VCaP (cell line): ENCODE measurements around the gene CMC2.

Source experiments
- H3K27ac ChIP-seq: fragments of 450-650 bp; 2 replicates; pipeline ENCODE4 v1.5.1; 2017
- TF ChIP-seq, protein P1 (sequence below): fragments of 450-650 bp; conservative IDR thresholded peaks from 2 replicates; pipeline ENCODE4 v1.5.1; 2017; ENCODE audit warnings: mild to moderate bottlenecking, moderate library complexity

Gene CMC2

DNA sequence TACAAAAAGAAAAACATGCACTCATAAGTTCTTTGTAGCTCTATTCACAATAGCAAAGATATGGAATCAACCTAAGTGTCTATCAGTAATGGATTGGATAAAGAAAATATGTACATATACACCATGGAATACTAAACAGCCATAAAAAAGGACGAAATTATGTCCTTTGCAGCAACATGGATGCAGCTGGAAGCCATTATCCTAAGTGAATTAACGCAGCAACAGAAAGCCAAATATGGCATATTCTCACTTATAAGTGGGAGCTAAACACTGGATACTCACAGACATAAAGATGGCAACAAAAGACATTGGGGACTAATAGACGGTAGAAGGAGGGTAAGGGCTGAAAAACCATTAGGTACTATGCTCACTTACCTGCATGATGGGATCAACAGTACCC is 5.8 kb downstream of the CMC2 start:
- TF ChIP-seq, protein P1, sequence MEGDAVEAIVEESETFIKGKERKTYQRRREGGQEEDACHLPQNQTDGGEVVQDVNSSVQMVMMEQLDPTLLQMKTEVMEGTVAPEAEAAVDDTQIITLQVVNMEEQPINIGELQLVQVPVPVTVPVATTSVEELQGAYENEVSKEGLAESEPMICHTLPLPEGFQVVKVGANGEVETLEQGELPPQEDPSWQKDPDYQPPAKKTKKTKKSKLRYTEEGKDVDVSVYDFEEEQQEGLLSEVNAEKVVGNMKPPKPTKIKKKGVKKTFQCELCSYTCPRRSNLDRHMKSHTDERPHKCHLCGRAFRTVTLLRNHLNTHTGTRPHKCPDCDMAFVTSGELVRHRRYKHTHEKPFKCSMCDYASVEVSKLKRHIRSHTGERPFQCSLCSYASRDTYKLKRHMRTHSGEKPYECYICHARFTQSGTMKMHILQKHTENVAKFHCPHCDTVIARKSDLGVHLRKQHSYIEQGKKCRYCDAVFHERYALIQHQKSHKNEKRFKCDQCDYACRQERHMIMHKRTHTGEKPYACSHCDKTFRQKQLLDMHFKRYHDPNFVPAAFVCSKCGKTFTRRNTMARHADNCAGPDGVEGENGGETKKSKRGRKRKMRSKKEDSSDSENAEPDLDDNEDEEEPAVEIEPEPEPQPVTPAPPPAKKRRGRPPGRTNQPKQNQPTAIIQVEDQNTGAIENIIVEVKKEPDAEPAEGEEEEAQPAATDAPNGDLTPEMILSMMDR = no peak
- H3K27ac ChIP-seq = no peak overlapping the region

DNA sequence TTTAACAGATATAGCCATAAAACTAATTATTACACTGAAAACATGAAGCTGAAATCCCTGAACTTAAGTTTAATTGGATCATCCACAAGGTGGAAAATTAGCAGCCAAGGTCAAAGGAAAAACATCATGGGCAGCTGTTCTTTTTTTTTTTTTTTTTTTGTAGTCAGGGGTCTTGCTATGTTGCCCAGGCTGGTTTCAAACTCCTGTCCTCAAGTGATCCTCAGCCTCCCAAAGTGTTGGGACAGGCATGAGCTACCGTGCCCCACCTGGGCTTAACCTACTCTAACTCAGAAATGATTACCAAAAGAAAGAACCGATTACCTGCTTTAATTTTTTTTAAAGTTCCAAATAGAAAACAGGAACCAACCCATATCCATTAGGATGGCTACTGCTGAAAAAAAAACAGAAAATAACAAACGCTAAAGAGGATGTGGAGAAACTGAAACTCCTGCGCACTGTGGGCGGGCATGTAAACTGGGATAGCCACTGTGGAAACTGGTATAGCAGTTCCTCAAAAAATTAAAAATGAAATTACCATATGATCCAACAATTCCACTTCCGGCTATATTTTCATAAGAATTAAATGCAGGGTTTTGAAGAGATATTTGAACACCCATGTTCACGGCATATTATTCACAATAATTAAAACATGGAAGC is 8.6 kb downstream of the CMC2 start:
- TF ChIP-seq, protein P1 = no peak
- peak overlapping the region; percentile 74 for H3K27ac ChIP-seq

DNA sequence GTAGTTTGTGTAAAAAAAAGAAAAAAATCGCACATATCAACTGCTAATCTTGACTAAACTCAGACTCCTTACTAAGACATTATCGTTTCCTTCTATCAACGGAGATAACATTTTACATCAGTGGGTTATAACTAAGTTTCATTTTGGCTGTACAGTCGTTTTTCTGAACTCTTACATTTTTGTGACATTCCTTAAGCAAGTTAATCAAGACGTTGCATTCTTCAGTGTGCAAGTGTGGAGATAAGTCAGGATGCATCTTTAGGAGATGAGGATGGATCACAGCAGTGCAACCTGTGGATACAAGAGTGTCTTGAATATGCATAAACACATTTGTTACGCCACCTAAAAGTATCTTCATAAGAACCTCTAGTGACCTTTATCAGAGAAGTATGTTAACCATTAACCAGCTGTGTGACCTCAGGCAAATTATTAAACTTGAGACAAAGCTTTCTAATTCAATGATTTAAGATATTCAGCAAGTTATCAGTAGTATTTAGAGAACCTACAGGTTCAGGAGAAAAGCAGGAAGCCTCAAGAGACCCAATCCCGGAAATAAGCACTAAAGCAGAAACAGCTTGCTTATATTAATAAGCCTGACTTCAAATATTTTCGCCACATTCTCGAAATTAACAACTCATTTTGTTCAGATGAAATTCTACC is 9.4 kb downstream of the CMC2 start:
- H3K27ac ChIP-seq = peak overlapping the region; percentile 74
- TF ChIP-seq, protein P1 = no peak

DNA sequence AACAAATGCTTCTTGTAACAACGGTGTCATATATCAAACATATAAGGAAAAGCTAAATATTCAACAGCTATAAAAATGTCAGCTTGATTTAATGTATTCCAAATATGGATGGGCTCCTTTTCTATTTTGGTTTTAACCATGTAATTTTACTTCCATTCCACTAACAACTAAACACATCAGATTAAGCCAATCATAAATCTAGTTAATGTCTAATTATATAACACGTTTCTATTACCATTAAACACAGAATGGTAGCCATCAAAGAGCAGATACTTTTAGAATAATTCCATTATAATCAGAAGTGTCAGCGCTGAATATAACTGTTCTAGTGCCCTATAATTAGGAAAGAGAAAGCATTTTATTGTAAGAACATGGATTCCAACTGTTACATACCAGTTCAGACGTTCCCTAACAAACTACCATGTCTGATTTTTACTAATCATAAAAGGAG is 10.0 kb downstream of the CMC2 start:
- TF ChIP-seq, protein P1 = no peak
- peak overlapping the region; percentile 74 for H3K27ac ChIP-seq

DNA sequence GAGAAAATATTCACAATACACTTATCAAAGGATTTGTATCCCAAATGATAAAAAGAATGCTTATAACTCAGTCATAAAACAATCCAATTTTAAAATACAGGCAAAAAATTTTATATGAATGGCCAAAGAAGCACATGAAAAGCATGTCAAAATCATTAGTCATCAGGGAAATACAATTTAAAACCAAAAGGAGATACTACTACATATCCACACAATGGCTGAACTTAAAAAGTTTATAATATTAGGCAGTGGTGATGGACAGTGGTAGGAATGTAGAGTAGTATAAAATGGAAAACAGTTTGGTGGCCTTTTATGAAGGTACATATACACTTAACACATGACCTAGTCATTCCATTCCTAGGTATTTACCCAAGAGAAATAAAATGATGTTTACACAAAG is 12.2 kb downstream of the CMC2 start:
- H3K27ac ChIP-seq = no peak overlapping the region

DNA sequence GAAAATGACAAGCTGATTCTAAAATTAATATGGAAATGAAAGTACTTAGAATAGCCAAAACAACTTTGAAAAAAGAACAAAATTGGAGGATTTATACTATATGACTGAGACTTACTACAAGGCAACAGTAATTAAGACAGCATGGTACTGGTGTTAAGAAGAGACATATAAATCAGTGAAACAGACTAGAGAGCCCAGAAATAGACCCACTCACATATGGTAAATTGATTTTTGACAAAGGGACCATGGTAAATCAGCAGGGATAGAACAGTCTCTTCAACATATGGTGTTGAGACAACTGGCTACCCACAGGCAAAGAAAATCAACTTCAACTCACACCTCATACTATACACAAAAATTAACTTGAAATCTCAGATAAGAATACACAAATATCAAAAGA is 12.9 kb downstream of the CMC2 start:
- H3K27ac ChIP-seq = no peak overlapping the region

More for the DNA sequence above, 12.2 kb downstream of the CMC2 start:
- TF ChIP-seq, protein P1 = no peak

DNA sequence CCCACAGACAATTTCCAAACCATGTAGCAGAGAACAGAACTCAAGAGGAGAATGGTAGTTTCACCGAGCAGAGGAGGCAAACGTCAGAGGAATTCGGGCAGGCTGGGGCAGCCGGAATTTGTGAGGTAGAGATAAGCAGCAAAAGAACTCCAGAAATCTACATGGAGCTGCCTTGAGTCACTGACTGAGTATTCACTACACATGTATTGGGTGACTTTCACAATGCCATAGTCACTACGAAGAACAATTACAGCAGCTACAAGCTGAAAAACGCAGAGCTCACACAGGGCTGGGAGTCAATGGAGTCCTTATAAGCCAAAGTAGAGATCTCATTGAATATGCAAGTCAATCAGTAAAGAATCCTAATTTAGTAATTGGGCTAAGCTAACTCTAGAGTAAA is 13.4 kb downstream of the CMC2 start:
- H3K27ac ChIP-seq = no peak overlapping the region
- TF ChIP-seq, protein P1 = no peak

More for the DNA sequence above, 12.9 kb downstream of the CMC2 start:
- TF ChIP-seq, protein P1 = no peak
